Transverse colon (tissue), 4 donors: Measurements from ENCODE around the gene XCL1.
"Not testable (repeated sequence)": the region's sequence is repeated elsewhere in the genome, so short reads cannot be mapped to it uniquely, and the experiment has no call there.

Experiments
- POLR2A ChIP-seq: fragments of 450-650 bp; IDR thresholded peaks from one replicate; pipeline ENCODE4 v1.6.1; 2016; ENCODE audit warnings: antibody characterized with exemption, mild to moderate bottlenecking, moderate library complexity
- POLR2AphosphoS5 ChIP-seq, 3 donors: sonication (generic); formaldehyde crosslinking; IDR thresholded peaks; one replicate each; pipeline ENCODE4 v1.6.1; 2016; ENCODE audit warnings: antibody characterized with exemption in 3 of 3
- TF ChIP-seq, protein P1 (sequence below), 5 experiments: fragments of 200-600 bp in 3 of 5; fragments of 450-650 bp in 2 of 5; sonication (generic) in 3 of 5; IDR thresholded peaks; 1 replicate in 2 of 5; 2 replicates in 3 of 5; pipeline ENCODE4 v1.5.1; 2016 to 2017; ENCODE audit warnings: antibody characterized with exemption in 5 of 5, inconsistent platforms in 3 of 5, mild to moderate bottlenecking in 2 of 5, moderate library complexity in 1 of 5

DNA sequence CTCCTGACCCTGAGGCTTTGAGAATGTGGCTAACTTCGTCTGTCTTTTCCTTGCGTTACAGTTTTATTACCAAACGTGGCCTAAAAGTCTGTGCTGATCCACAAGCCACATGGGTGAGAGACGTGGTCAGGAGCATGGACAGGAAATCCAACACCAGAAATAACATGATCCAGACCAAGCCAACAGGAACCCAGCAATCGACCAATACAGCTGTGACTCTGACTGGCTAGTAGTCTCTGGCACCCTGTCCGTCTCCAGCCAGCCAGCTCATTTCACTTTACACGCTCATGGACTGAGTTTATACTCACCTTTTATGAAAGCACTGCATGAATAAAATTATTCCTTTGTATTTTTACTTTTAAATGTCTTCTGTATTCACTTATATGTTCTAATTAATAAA is 4.6 kb downstream of the XCL1 start:
- TF ChIP-seq, protein P1, sequence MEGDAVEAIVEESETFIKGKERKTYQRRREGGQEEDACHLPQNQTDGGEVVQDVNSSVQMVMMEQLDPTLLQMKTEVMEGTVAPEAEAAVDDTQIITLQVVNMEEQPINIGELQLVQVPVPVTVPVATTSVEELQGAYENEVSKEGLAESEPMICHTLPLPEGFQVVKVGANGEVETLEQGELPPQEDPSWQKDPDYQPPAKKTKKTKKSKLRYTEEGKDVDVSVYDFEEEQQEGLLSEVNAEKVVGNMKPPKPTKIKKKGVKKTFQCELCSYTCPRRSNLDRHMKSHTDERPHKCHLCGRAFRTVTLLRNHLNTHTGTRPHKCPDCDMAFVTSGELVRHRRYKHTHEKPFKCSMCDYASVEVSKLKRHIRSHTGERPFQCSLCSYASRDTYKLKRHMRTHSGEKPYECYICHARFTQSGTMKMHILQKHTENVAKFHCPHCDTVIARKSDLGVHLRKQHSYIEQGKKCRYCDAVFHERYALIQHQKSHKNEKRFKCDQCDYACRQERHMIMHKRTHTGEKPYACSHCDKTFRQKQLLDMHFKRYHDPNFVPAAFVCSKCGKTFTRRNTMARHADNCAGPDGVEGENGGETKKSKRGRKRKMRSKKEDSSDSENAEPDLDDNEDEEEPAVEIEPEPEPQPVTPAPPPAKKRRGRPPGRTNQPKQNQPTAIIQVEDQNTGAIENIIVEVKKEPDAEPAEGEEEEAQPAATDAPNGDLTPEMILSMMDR (IDR thresholded peaks at IDR 0.05) = not testable (repeated sequence)
- TF ChIP-seq POLR2A; POLR2AphosphoS5 (IDR thresholded peaks at IDR 0.05): not testable (repeated sequence)
